ENCODE data around the gene FAM89A.
A peak's percentile ranks its signal among the peaks of the same experiment; 100 is the strongest.

FAM89A gene

GRCh38 chr1:231040019-231040799 lies at the start of gene FAM89A:
FAM89A (minus strand) TSS chr1:231040254; CDS start chr1:231040211, 43 bp downstream.
- peak; percentile 36 to 68 (median 45) for DNase-seq (ENCODE audit: low read depth in 3 of 3, low spot score in 1 of 3)

DNA sequence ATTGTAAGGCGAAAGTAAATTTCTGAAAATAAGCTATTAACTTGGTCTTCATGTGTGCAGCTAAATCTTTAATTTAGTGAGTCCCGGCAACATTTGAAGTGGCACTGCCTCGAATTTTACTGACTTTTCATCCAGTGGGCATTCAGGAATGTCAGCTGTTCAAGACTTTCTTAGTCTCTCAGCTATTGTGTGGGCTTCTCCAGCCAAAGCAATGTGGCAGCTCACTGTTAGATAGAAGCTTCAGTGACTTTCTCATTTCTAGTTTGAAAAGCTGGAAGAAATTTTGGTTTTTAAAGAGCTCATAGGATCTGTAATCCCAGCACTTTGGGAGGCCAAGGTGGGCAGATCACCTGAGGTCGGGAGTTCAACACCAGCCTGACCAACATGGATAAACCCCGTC lies 44.3 kb upstream of the FAM89A start:
- no peak for DNase-seq (ENCODE audit: low read depth in 3 of 3, low spot score in 1 of 3)

DNA sequence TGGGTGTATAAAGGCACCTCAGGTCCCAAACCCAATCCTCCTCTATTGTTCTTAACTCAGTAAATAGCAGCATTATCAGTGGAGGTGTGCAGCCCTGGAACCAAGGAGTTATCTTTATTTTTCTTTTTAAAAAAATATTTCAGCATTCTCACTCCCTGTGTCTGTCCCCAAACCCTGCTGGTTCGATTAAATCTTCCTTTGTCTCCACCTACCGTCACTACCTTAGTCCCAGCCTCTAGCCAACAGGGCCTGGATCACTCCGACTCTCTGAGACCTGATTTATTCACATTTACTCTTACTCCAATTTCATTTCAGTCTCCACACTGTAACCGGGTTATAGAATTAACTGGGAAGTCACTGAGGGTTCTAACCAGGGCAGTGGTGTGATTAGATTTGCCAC lies 39.1 kb upstream of the FAM89A start:
- no peak for DNase-seq (ENCODE audit: low read depth in 3 of 3, low spot score in 1 of 3)

GRCh38 chr1:231078250-231078649 lies 38.2 kb upstream of the FAM89A start:
- DNase-seq (ENCODE audit: low read depth in 3 of 3, low spot score in 1 of 3) = no peak

GRCh38 chr1:231076802-231077201 lies 36.7 kb upstream of the FAM89A start:
- DNase-seq (ENCODE audit: low read depth in 3 of 3, low spot score in 1 of 3) = no peak

GRCh38 chr1:231075497-231075896 lies 35.4 kb upstream of the FAM89A start:
- DNase-seq (ENCODE audit: low read depth in 3 of 3, low spot score in 1 of 3) = no peak

GRCh38 chr1:231075020-231075419 lies 35.0 kb upstream of the FAM89A start:
- DNase-seq (ENCODE audit: low read depth in 3 of 3, low spot score in 1 of 3) = no peak

DNA sequence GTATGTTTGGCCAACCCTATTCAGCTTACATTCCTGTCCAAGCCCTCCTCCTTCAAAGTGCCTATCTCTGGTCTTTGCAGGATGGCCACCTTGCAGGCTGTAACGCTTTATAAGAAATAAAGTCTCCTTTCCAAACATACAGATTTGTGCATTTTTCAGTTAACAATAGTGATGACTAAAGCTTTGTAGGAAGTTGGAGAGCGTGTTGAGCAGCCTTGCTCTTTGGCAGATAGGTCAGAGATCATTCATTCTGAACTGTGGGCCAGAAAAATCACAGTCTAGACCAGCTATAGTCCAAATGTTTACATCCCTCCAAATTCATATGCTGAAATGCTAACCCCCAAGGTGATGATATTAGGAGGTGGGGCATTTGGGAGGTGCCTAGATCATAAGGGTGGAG lies 34.0 kb upstream of the FAM89A start:
- no peak for DNase-seq (ENCODE audit: low read depth in 3 of 3, low spot score in 1 of 3)

- DNase-seq (ENCODE audit: low read depth in 3 of 3, low spot score in 1 of 3) = no peak
These were observed 33.3 kb upstream of the FAM89A start for GRCh38 chr1:231073331-231073730.

- no peak for DNase-seq (ENCODE audit: low read depth in 3 of 3, low spot score in 1 of 3)
These were observed 32.5 kb upstream of the FAM89A start for GRCh38 chr1:231072502-231073094.

DNA sequence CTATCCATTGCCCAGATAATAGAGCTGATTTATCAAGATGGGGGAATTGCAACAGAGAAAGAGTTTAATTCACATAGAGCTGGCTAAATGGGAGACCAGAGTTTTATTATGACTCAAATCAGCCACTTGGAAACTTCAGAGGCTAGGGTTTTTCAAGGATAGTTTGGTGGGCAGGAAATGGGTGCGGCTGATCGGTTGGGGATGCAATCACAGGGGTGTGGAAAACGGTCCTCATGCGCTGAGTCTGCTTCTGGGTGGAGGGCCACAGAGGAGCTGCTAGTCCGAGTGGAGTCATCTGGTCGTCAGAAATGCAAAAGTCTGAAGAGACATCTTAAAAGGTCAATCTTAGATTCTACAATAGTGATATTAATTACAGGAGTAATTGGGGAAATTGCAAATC lies 32.0 kb upstream of the FAM89A start:
- no peak for DNase-seq (ENCODE audit: low read depth in 3 of 3, low spot score in 1 of 3)

DNA sequence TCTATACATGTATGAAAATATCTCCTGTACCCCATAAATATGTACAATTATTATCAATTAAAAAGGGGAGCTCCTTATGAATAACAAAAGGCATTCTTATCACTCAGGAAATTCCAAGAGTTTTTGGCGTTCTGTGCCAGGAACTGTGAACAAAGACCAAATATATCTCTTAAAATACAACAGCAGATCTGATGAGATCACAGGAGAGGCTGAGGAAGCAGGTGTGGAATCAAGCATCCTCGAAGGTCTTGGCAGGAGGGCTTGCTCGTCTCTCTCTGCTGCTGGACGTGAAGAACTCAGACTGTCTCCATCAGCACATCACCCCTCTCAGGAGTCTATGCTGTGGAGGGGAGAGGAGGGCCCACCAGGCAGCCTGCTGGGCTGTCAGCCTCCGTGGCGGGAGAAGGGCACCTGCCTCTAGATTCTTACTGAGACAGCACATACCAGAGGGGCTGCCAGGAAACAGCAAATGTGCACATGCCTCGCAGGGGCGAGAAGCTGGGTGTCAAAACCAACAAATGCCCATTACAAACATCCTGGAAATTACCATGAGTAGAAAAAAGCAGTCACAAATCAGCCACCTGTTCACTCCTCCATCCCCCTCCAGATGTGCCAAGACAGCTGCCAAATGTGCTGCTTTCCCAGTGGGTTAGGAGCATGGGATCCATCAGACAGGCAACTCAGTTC lies 30.8 kb upstream of the FAM89A start:
- no peak for DNase-seq (ENCODE audit: low read depth in 3 of 3, low spot score in 1 of 3)

- DNase-seq (ENCODE audit: low read depth in 3 of 3, low spot score in 1 of 3) = no peak
These were observed 29.3 kb upstream of the FAM89A start for GRCh38 chr1:231069333-231069732.

GRCh38 chr1:231068762-231069161 lies 28.7 kb upstream of the FAM89A start:
- no peak for DNase-seq (ENCODE audit: low read depth in 3 of 3, low spot score in 1 of 3)

DNA sequence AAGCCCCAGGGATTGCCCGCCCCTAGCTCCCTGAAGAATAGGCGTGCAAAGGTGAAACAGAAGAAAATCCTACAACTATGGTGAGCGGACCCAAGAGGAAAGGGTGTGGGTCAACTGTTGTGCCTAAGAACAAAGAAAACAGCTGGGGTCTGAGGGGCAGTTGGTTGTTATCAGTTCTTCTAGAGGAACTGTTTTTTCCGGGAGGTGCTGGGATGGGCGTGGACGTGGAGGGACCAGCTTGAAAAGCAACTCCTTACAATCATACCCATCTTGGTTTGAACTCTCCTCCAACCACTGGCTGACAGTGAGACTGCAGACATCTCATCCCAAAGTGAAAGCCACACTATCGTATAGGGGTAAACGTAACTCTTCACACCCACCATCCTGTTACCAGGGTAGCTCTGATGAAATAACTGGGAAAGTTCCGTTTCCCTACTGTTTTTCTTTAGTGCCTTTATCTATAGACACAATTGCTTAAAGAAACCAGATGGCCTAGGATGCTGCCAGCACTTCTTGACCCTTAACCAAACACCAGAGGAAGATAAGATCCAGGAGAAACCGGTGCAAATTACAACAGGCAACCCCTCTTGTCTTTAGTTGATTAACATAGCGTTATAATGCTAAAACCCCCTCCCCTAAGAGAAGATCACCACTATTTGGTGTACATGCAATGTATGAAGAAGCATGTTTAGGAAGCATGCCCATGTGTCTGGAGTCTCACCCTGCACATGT lies 25.6 kb upstream of the FAM89A start:
- DNase-seq (ENCODE audit: low read depth in 3 of 3, low spot score in 1 of 3) = no peak

- DNase-seq (ENCODE audit: low read depth in 3 of 3, low spot score in 1 of 3) = no peak
These were observed 24.4 kb upstream of the FAM89A start for GRCh38 chr1:231064418-231064817.

DNA sequence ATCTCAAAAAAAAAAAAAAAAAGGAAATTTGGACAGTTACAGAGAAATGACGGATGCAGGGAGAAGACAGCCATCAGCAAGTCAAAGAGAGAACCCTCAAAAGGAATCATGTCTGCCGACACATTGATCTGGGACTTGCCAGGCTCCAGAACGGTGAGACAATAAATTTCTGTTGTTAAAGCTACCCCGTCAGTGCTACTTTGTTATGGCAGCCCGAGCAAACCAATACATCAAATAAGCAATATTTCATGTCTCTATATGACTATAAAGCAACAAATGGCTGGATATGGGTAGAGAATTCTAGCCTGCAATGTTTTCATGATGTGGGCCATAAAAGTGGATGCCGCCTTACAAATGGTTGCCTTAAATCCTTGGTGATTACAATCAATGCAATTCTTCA lies 23.3 kb upstream of the FAM89A start:
- DNase-seq (ENCODE audit: low read depth in 3 of 3, low spot score in 1 of 3) = no peak

DNA sequence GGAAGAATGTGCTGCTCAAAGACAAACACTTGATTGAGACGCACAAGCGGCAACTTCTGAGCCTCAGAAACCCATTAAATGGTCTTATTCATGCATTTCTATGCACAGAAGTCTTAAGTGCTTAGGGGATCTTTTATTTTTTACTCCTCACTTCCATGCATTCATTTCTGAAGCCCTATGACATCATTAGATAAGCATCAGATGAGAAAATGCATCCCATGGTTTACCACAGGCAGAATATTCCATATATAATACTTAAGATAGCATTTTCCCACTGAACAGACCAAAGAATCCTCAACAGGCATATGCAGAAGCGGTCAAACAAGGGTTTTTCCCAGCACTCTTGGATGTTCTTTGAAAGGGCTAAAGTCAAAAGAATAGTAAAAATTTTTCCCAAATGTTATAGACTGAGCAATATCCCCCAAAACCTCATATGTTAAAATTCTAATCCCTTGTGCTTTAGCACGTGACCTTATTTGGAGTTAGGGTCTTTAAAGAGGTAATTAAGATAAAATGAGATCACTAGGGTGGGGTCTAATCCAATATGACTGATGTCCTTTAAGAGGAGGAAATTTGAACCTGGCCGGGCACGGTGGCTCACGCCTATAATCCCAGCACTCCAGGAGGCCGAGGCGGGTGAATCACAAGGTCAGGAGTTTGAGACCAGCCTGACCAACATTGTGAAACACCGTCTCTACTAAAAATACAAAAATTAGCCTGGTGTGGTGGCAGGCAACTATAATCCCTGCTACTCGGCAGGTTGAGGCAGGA lies 22.6 kb upstream of the FAM89A start:
- DNase-seq (ENCODE audit: low read depth in 3 of 3, low spot score in 1 of 3) = no peak

DNA sequence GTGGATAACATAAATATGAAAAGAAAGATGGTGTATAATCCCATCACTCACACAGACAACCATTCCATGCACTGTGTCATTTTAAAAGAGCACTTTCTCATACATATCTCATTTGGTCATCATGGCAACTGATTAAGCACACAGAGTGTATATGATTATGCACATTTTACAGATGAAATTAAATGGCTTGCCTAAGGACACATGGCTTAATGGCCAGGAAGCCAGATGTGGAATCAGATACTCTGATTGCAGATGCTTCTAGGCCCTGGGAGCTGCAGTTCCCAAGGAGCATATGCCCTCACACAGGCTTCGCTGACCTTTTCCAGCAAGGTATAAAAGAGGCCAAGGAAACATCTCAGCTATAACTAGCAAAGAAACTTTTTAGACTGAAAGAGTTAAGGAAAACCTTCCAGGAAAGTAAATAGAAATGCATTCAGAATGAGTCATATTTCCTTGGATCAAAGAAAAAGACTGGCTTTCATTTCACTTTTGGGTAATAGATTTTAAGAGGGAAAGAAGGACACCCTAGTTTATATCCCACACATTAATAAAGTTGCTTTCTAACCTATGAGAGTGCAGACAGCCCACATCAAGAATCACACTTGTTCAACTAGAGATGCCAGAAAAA lies 19.6 kb upstream of the FAM89A start:
- DNase-seq (ENCODE audit: low read depth in 3 of 3, low spot score in 1 of 3) = no peak

- DNase-seq (ENCODE audit: low read depth in 3 of 3, low spot score in 1 of 3) = no peak
These were observed 18.5 kb upstream of the FAM89A start for GRCh38 chr1:231058416-231059109.
